Neural progenitor cell (in vitro differentiated cells): ENCODE measurements around the gene C10orf71.

Experiments
- CTCF ChIP-seq: fragments of 200-600 bp; sonication (generic); IDR thresholded peaks from 2 replicates; pipeline ENCODE4 v1.5.1; 2017; ENCODE audit warnings: antibody characterized with exemption, mild to moderate bottlenecking
- EZH2 ChIP-seq: fragments of 200-600 bp; sonication (generic); IDR thresholded peaks from 2 replicates; pipeline ENCODE4 v1.6.1; 2017; ENCODE audit warnings: antibody characterized with exemption, mild to moderate bottlenecking, moderate library complexity
- EZH2phosphoT487 ChIP-seq: fragments of 200-600 bp; sonication (generic); IDR thresholded peaks from 2 replicates; pipeline ENCODE4 v1.6.1; 2017; ENCODE audit warnings: antibody characterized with exemption

GRCh38 chr10:49325131-49325915, 26.4 kb downstream of the C10orf71 start:
- TF ChIP-seq CTCF (no peak), EZH2phosphoT487 (no peak), EZH2 (no peak)
